Measurements from ENCODE around the gene TWF2.

DNA sequence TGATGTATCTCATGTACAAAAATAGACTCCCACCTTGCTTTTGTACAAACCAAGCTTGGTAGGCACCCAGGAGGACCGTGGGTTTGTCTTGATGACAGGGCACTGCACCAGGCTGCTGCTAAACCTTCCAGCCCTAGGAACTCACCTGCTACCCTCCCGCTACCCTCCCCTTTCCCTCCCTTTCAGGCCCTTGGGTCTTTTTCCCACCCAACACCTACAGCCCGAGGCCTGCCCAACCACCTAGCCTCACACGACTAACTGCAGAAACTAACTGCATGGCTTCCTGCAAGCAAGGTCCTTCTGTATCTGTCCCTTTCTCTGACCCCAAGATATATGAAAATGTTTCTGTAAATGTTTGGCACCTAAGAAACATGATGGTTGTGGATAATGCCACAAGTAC is 17.7 kb upstream of the TWF2 start:
- TF ChIP-seq, protein P1, sequence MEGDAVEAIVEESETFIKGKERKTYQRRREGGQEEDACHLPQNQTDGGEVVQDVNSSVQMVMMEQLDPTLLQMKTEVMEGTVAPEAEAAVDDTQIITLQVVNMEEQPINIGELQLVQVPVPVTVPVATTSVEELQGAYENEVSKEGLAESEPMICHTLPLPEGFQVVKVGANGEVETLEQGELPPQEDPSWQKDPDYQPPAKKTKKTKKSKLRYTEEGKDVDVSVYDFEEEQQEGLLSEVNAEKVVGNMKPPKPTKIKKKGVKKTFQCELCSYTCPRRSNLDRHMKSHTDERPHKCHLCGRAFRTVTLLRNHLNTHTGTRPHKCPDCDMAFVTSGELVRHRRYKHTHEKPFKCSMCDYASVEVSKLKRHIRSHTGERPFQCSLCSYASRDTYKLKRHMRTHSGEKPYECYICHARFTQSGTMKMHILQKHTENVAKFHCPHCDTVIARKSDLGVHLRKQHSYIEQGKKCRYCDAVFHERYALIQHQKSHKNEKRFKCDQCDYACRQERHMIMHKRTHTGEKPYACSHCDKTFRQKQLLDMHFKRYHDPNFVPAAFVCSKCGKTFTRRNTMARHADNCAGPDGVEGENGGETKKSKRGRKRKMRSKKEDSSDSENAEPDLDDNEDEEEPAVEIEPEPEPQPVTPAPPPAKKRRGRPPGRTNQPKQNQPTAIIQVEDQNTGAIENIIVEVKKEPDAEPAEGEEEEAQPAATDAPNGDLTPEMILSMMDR (IDR thresholded peaks at IDR 0.05) = no peak
- no peak for TF ChIP-seq POLR2A (IDR thresholded peaks at IDR 0.05)

All from upper lobe of left lung (tissue), 4 donors.